H7 (cell line): ENCODE data around the gene ITPKC. TPM values are rescaled to one million over a fixed set of nuclear protein-coding genes. Genes with fewer than 3 reads are reported as not detected.

ENCODE experiments used
- total RNA-seq: library from RNA; depleted of rRNA; stranded (reverse); fragments of >200 nt; shearing (Covaris generic); gene quantifications from 2 replicates; pipeline ENCODE4 v1.2.3, GENCODE V29; 2014; rRNA removed

ITPKC gene
- total RNA-seq, 1 experiment from 2014 or later = 10.5 TPM

Other genes starting within 250 kb of the ITPKC start
- 52.3 and 58.2 TPM in 2 replicates for gene SHKBP1, start 140.2 kb upstream of the ITPKC start, total RNA-seq
- 54.6 and 83.1 TPM in 2 replicates for gene LTBP4, start 115.7 kb upstream of the ITPKC start, total RNA-seq
- 18.3 and 23.1 TPM in 2 replicates for gene NUMBL, start 26.5 kb upstream of the ITPKC start, total RNA-seq
- gene COQ8B, start 226 bp upstream of the ITPKC start, total RNA-seq = 73.8 and 82.7 TPM in 2 replicates
- gene ACTMAP, start 33.4 kb downstream of the ITPKC start, total RNA-seq = 3.1 and 4.7 TPM in 2 replicates
- 440 and 502 TPM in 2 replicates for gene SNRPA, start 34.1 kb downstream of the ITPKC start, total RNA-seq
- not detected in 2 replicates for gene MIA, start 58.4 kb downstream of the ITPKC start, total RNA-seq
- gene RAB4B, start 61.1 kb downstream of the ITPKC start, total RNA-seq = 23.8 and 26.4 TPM in 2 replicates
- 110 and 148 TPM in 2 replicates for gene EGLN2, start 82.1 kb downstream of the ITPKC start, total RNA-seq
- not detected in 2 replicates for gene CYP2A6, start 133.3 kb downstream of the ITPKC start, total RNA-seq
- not detected in 2 replicates for gene CYP2A7, start 165.1 kb downstream of the ITPKC start, total RNA-seq